Coronary artery (tissue), 2 donors: ENCODE data around the gene KIF19.

Experiments used
- DNase-seq: peaks from one replicate; pipeline ENCODE4 v3.0.0-alpha.2; 2017; ENCODE audit warnings: low spot score
- H3K27ac ChIP-seq, 2 donors: fragments of 200-600 bp; sonication (generic); one replicate each; pipeline ENCODE4 v1.5.1; 2016 to 2019
- H3K4me3 ChIP-seq: fragments of 200-600 bp; sonication (generic); 2 replicates; pipeline ENCODE4 v1.5.1; 2016; ENCODE audit warnings: mild to moderate bottlenecking, moderate library complexity
- CTCF ChIP-seq: fragments of 200-600 bp; sonication (generic); IDR thresholded peaks from one replicate; pipeline ENCODE4 v1.5.1; 2019; ENCODE audit warnings: antibody characterized with exemption

KIF19 gene

GRCh38 chr17:74282587-74283370 lies 43.2 kb upstream of the KIF19 start:
- TF ChIP-seq CTCF, result no peak
- Histone ChIP-seq H3K27ac (no peak overlapping the region), H3K4me3 (no peak overlapping the region)
- no peak for DNase-seq

- Histone ChIP-seq H3K4me3 (no peak overlapping the region), H3K27ac (no peak overlapping the region)
- DNase-seq, result no peak
- no peak for TF ChIP-seq CTCF
These were observed 42.7 kb upstream of the KIF19 start for GRCh38 chr17:74283371-74283673.

- Histone ChIP-seq H3K27ac (no peak overlapping the region), H3K4me3 (no peak overlapping the region)
- no peak for TF ChIP-seq CTCF
- no peak for DNase-seq
These were observed 38.9 kb upstream of the KIF19 start for GRCh38 chr17:74287031-74287602.

- DNase-seq, result no peak
- Histone ChIP-seq H3K4me3 (no peak overlapping the region), H3K27ac (no peak overlapping the region)
- TF ChIP-seq CTCF, result no peak
These were observed 37.2 kb upstream of the KIF19 start for GRCh38 chr17:74288785-74289184.

- H3K27ac ChIP-seq, result no peak overlapping the region
- DNase-seq, result no peak
- H3K4me3 ChIP-seq, result no peak overlapping the region
- TF ChIP-seq CTCF, result no peak
These were observed 36.3 kb upstream of the KIF19 start for GRCh38 chr17:74289688-74290087.

- TF ChIP-seq CTCF, result no peak
- Histone ChIP-seq H3K27ac (no peak overlapping the region), H3K4me3 (no peak overlapping the region)
- DNase-seq, result no peak
These were observed 35.7 kb upstream of the KIF19 start for GRCh38 chr17:74290340-74290739.

- no peak for DNase-seq
- Histone ChIP-seq H3K27ac (no peak overlapping the region), H3K4me3 (no peak overlapping the region)
- TF ChIP-seq CTCF, result no peak
These were observed 33.5 kb upstream of the KIF19 start for GRCh38 chr17:74292495-74292894.
